ENCODE data around the gene PHACTR2.

- TF ChIP-seq CTCF (IDR thresholded peaks at IDR 0.05; ENCODE audit: low read length): no peak
- TF ChIP-seq EZH2 (optimal IDR thresholded peaks at IDR 0.05; ENCODE audit: low read depth, low read length): no peak
These were observed 40.1 kb upstream of the PHACTR2 start for GRCh38 chr6:143637691-143638090.

Data from MM.1S (cell line).